CD4-positive, alpha-beta memory T cell (primary cell): ENCODE data around the gene HMGCS2. TPM values are rescaled to one million over a fixed set of nuclear protein-coding genes. Genes with fewer than 3 reads are reported as not detected.
"Not testable (repeated sequence)": the region's sequence is repeated elsewhere in the genome, so short reads cannot be mapped to it uniquely, and the experiment has no call there.

Experiments
- CTCF ChIA-PET: fragments of 350-600 bp; sonication (Branson Sonifier 250); formaldehyde crosslinking; loops from one replicate; lab custom pipeline; 2021; ENCODE audit warnings: inconsistent platforms; ENCODE audit not compliant: partially characterized antibody; lab: Charles Lee
- POLR2A ChIA-PET: fragments of 350-600 bp; sonication (Branson Sonifier 250); formaldehyde crosslinking; loops from one replicate; lab custom pipeline; 2021; ENCODE audit not compliant: partially characterized antibody; lab: Charles Lee
- DNase-seq, 5 donors: peaks; one replicate each; pipeline versions ENCODE4 v3.0.0 to v3.0.0-alpha.2; 2020 to 2022; ENCODE audit warnings: mixed read lengths in 1 of 5
- H3K27ac ChIP-seq: one replicate; pipeline ENCODE4 v1.7.0; 2013; ENCODE audit warnings: low read depth, low read length
- H3K27me3 ChIP-seq: 2 replicates; pipeline ENCODE4 v1.7.0; 2013; ENCODE audit warnings: mild to moderate bottlenecking, low read length, moderate library complexity; ENCODE audit not compliant: insufficient read depth
- H3K36me3 ChIP-seq: 2 replicates; pipeline ENCODE4 v1.7.0; 2013; ENCODE audit warnings: mild to moderate bottlenecking, low read length, moderate library complexity; ENCODE audit not compliant: insufficient read depth
- H3K4me1 ChIP-seq: 2 replicates; pipeline ENCODE4 v1.7.0; 2013; ENCODE audit warnings: mild to moderate bottlenecking, low read length, moderate library complexity; ENCODE audit not compliant: insufficient read depth
- H3K4me3 ChIP-seq, 2 donors: one replicate each; pipeline ENCODE4 v1.7.0; 2013; ENCODE audit warnings: low read length in 2 of 2, mild to moderate bottlenecking in 1 of 2
- H3K9me3 ChIP-seq, 2 donors: one replicate each; pipeline ENCODE4 v1.7.0; 2013; ENCODE audit warnings: low read length in 2 of 2, control low read depth in 1 of 2; ENCODE audit not compliant: control insufficient read depth in 1 of 2
- H3K27ac Mint-ChIP-seq, 7 donors: one replicate each; pipeline ENCODE4 v1.8.0; 2020 to 2021; ENCODE audit warnings: mixed read lengths in 7 of 7, mild to moderate bottlenecking in 6 of 7, inconsistent platforms in 3 of 7, moderate library complexity in 3 of 7
- H3K27me3 Mint-ChIP-seq, 2 donors: one replicate each; pipeline ENCODE4 v1.8.0; 2020 to 2021; ENCODE audit warnings: mixed read lengths in 2 of 2
- H3K36me3 Mint-ChIP-seq, 2 donors: one replicate each; pipeline ENCODE4 v1.8.0; 2020 to 2021; ENCODE audit warnings: mixed read lengths in 2 of 2, inconsistent platforms in 1 of 2, mild to moderate bottlenecking in 1 of 2
- H3K4me1 Mint-ChIP-seq, 4 donors: one replicate each; pipeline ENCODE4 v1.8.0; 2020 to 2021; ENCODE audit warnings: mixed read lengths in 4 of 4, mild to moderate bottlenecking in 1 of 4
- H3K4me3 Mint-ChIP-seq, 8 donors: one replicate each; pipeline ENCODE4 v1.8.0; 2020 to 2021; ENCODE audit warnings: mixed read lengths in 8 of 8, mild to moderate bottlenecking in 7 of 8, moderate library complexity in 6 of 8, inconsistent platforms in 3 of 8
- H3K9me3 Mint-ChIP-seq, 8 donors: one replicate each; pipeline ENCODE4 v1.8.0; 2020 to 2021; ENCODE audit warnings: mixed read lengths in 8 of 8, mild to moderate bottlenecking in 5 of 8, inconsistent platforms in 3 of 8, moderate library complexity in 1 of 8
- intact Hi-C: fragments of 100-400 bp; cut with micrococcal nuclease; formaldehyde crosslinking; loops from one replicate; pipeline ENCODE4 v1.15.1; 2023
- polyA plus RNA-seq, 2 donors: library from polyadenylated mRNA; unstranded; fragments of 300-500 nt; fragmentation: Illumina TruSeq; gene quantifications; one replicate each; pipeline ENCODE4 v1.2.3, GENCODE V29; 2021
- total RNA-seq, 2 experiments: library from RNA; stranded (reverse); gene quantifications; one replicate each; pipeline ENCODE4 v1.2.3, GENCODE V29; 2021

Gene HMGCS2
- total and polyA plus RNA-seq, 4 experiments from 2014 or later = not detected

DNA sequence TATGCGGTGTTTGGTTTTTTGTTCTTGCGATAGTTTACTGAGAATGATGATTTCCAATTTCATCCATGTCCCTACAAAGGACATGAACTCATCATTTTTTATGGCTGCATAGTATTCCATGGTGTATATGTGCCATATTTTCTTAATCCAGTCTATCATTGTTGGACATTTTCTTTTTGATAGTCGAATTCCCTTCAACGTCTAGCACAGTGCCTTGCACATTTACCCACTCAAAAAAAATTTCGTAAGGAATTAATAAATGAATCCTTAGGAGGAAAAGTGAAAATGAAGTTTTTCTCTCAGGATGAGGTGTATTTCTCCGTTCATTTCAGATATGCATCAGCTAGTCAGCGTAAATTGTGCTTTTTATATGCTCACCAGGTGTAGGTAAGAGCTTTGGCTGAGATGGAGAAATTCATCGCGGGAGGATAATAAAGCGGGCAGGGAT is 57.3 kb downstream of the HMGCS2 start:
- H3K27me3 ChIP-seq, POLR2A ChIA-PET, H3K9me3 Mint-ChIP-seq, H3K36me3 ChIP-seq, DNase-seq, H3K9me3 ChIP-seq, H3K4me1 ChIP-seq, H3K27ac ChIP-seq, intact Hi-C loops, CTCF ChIA-PET, H3K27ac Mint-ChIP-seq, H3K36me3 Mint-ChIP-seq: not testable (repeated sequence)
- H3K4me3 ChIP-seq = peak overlapping the region in 1 of 2 donors; percentile 61
- H3K27me3 Mint-ChIP-seq = peaks cover 1 to 25% of the 10 kb centered on the region in 2 donors
- H3K4me1 Mint-ChIP-seq = peaks cover 2 to 19% (median 5%) of the 10 kb centered on the region in 4 donors
- H3K4me3 Mint-ChIP-seq = peak overlapping the region; percentile 84 to 91 (median 88)

DNA sequence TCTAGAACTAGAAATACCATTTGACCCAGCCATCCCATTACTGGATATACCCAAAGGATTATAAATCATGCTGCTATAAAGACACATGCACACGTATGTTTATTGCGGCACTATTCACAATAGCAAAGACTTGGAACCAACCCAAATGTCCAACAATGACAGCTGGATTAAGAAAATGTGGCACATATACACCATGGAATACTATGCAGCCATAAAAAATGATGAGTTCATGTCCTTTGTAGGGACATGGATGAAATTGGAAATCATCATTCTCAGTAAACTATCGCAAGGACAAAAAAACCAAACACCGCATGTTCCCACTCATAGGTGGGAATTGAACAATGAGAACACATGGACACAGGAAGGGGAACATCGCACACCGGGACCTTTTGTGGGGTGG is 62.1 kb downstream of the HMGCS2 start:
- intact Hi-C loops, H3K4me1 ChIP-seq, H3K27me3 Mint-ChIP-seq, H3K4me3 ChIP-seq, H3K36me3 ChIP-seq, POLR2A ChIA-PET, H3K4me3 Mint-ChIP-seq, DNase-seq, CTCF ChIA-PET, H3K27ac Mint-ChIP-seq, H3K27ac ChIP-seq, H3K9me3 ChIP-seq, H3K27me3 ChIP-seq, H3K4me1 Mint-ChIP-seq: not testable (repeated sequence)
- Mint-ChIP-seq H3K9me3 (peaks cover 0 to 27% (median 21%) of the 10 kb centered on the region in 8 donors), H3K36me3 (peaks cover 4 to 13% of the 10 kb centered on the region in 2 donors)

DNA sequence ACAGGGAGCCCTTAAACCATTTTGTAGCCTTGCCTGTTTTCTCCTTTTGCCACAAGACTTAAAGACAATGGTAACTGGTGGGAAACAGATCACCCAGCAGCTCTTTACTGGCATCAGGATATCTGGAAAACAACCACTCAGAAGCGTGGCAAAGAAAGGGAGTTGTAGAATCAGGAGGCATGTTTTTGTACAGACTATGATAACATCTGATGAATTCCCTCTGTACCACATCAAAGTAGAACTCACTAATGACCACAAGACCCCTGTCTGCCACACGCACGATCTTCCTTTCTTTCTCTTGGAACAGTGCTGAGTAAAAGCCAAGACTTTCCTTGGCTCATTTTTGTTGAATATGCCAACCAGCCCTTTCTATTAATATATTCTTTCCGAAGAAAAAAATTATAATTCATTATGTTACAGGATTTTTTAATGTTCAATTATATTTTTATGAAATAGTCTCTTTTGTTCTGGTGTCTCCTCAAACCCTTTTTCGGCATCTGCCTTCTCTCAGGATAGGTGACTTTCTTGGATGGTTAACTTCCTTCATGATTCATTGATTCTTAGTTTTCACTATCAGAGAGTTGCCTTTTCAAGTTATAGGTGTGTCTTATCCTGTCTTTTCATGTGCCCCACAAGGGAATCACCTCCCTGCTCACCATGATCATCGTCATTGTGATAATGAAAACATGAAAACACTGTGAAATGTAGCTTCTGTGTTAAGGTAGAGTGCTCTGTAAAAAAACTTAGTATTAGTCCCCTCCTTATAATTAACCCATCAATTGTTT is 64.8 kb downstream of the HMGCS2 start:
- Histone ChIP-seq H3K27ac (no peak overlapping the region), H3K27me3 (no peaks in the 10 kb centered on the region), H3K9me3 (peaks cover 0 to 5% of the 10 kb centered on the region in 2 donors), H3K4me1 (no peaks in the 10 kb centered on the region), H3K36me3 (no peaks in the 10 kb centered on the region), H3K4me3 (no peak overlapping the region)
- intact Hi-C loops = no loop called here
- DNase-seq = no peak
- H3K4me1 Mint-ChIP-seq = no peaks in the 10 kb centered on the region
- no peak overlapping the region for H3K27ac Mint-ChIP-seq
- ChIA-PET POLR2A (no interaction called here), CTCF (no interaction called here)
- H3K4me3 Mint-ChIP-seq = no peak overlapping the region
- H3K36me3 Mint-ChIP-seq = peaks cover 3 to 17% of the 10 kb centered on the region in 2 donors
- peaks cover 0 to 47% (median 31%) of the 10 kb centered on the region in 8 donors for H3K9me3 Mint-ChIP-seq
- peaks cover 11 to 13% of the 10 kb centered on the region in 2 donors for H3K27me3 Mint-ChIP-seq

DNA sequence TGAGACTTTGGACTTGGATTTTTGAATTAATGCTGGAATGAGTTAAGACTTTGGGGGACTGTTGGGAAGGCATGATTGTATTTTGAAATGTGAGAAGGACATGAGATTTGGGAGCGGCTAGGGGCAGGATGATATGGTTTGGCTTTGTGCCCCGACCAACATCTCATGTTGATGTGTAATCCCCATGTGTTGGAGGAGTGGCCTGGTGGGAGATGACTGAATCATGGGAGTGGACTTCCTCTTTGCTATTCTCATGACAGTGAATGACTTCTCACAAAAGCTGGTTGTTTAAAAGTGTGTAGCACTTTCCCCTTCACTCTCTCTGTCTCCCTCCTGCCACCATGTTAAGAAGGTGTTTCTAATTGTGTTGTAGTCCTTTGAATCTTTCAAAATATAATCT is 66.3 kb downstream of the HMGCS2 start:
- Mint-ChIP-seq H3K4me3 (no peak overlapping the region), H3K36me3 (peaks cover 3 to 17% of the 10 kb centered on the region in 2 donors), H3K27me3 (peaks cover 11 to 18% of the 10 kb centered on the region in 2 donors), H3K9me3 (peaks cover 0 to 47% (median 31%) of the 10 kb centered on the region in 8 donors), H3K27ac (no peak overlapping the region), H3K4me1 (no peaks in the 10 kb centered on the region)
- ChIA-PET POLR2A (no interaction called here), CTCF (no interaction called here)
- DNase-seq = no peak
- peaks cover 0 to 5% of the 10 kb centered on the region in 2 donors for H3K9me3 ChIP-seq
- no peak overlapping the region for H3K27ac ChIP-seq
- no peaks in the 10 kb centered on the region for H3K4me1 ChIP-seq
- H3K36me3 ChIP-seq = no peaks in the 10 kb centered on the region
- intact Hi-C loops = no loop called here
- no peak overlapping the region for H3K4me3 ChIP-seq
- H3K27me3 ChIP-seq = peaks cover 3% of the 10 kb centered on the region

DNA sequence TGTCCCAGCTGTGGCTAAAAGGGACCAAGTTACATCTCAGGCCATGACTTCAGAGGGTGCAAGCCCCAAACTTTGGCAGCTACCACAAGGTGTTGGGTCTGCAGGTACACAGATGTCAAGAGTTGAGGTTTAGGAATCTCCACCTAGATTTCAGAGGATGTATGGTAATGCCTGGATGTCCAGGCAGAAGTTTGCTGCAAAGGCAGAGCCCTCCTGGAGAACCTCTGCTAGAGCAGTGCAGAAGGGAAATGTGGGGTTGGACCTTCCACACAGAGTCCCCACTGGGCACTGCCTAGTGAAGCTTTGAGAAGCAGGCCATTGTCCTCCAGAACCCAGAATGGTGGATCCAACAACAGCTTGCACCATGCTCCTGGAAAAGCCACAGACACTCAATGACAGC is 67.0 kb downstream of the HMGCS2 start:
- Histone ChIP-seq H3K4me3 (no peak overlapping the region), H3K9me3 (peaks cover 0 to 5% of the 10 kb centered on the region in 2 donors), H3K36me3 (no peaks in the 10 kb centered on the region), H3K27ac (no peak overlapping the region), H3K4me1 (no peaks in the 10 kb centered on the region), H3K27me3 (peaks cover 3% of the 10 kb centered on the region)
- Mint-ChIP-seq H3K4me1 (no peaks in the 10 kb centered on the region), H3K4me3 (no peak overlapping the region), H3K36me3 (peaks cover 3 to 17% of the 10 kb centered on the region in 2 donors), H3K9me3 (peaks cover 0 to 47% (median 31%) of the 10 kb centered on the region in 8 donors), H3K27me3 (peaks cover 13 to 18% of the 10 kb centered on the region in 2 donors), H3K27ac (no peak overlapping the region)
- intact Hi-C loops = no loop called here
- DNase-seq = no peak
- ChIA-PET CTCF (no interaction called here), POLR2A (no interaction called here)

DNA sequence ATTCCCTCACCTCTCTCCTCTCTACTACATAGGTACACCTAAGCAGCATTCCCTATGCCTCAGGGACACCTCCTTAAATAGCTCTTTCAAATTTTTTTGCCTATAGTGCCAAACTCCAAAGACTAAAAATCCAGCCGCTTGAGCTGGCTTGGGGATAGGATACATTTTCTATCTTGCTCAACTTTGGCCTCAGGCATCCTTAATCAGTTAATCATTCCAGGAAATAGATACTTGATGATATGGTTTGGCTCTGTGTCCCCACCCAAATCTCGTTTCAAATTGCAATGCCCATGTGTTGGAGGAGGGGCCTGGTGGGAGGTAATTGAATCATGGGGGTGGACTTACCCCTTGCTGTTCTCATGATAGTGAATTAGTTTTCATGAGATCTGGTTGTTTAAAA is 68.4 kb downstream of the HMGCS2 start:
- H3K27me3 Mint-ChIP-seq = peaks cover 14 to 18% of the 10 kb centered on the region in 2 donors

More for the DNA sequence above, 68.4 kb downstream of the HMGCS2 start:
- Mint-ChIP-seq H3K9me3 (peaks cover 0 to 44% (median 29%) of the 10 kb centered on the region in 8 donors), H3K36me3 (peaks cover 3 to 15% of the 10 kb centered on the region in 2 donors), H3K27ac (no peak overlapping the region), H3K4me1 (no peaks in the 10 kb centered on the region), H3K4me3 (no peak overlapping the region)
- Histone ChIP-seq H3K9me3 (peaks cover 0 to 5% of the 10 kb centered on the region in 2 donors), H3K4me3 (no peak overlapping the region), H3K27me3 (peaks cover 3% of the 10 kb centered on the region), H3K4me1 (no peaks in the 10 kb centered on the region), H3K27ac (no peak overlapping the region), H3K36me3 (no peaks in the 10 kb centered on the region)
- POLR2A ChIA-PET = no interaction called here
- DNase-seq = no peak
- CTCF ChIA-PET = no interaction called here
- intact Hi-C loops = no loop called here
